Activated CD8-positive, alpha-beta memory T cell treated with anti-CD3 and anti-CD28 coated beads, Interleukin-2, amount 50 U/mL, for 48 hours (primary cell): Measurements from ENCODE around the gene ARPC1A.
"Not testable (repeated sequence)": the region's sequence is repeated elsewhere in the genome, so short reads cannot be mapped to it uniquely, and the experiment has no call there.

ENCODE experiments used
- DNase-seq: peaks from one replicate; pipeline ENCODE4 v3.0.0-alpha.2; 2020

ARPC1A gene

GRCh38 chr7:99415513-99416127, 89.9 kb downstream of the ARPC1A start:
- DNase-seq: not testable (repeated sequence)
